ENCODE data around the gene PDAP1. TPM values are rescaled to one million over a fixed set of nuclear protein-coding genes. Genes with fewer than 3 reads are reported as not detected.

Gene PDAP1
- total and polyA plus RNA-seq, 9 of the 15 experiments (the other 6 are each of a cell fraction or from before 2014, with no cell fraction given): 10.2 to 315 (median 129) TPM

DNA sequence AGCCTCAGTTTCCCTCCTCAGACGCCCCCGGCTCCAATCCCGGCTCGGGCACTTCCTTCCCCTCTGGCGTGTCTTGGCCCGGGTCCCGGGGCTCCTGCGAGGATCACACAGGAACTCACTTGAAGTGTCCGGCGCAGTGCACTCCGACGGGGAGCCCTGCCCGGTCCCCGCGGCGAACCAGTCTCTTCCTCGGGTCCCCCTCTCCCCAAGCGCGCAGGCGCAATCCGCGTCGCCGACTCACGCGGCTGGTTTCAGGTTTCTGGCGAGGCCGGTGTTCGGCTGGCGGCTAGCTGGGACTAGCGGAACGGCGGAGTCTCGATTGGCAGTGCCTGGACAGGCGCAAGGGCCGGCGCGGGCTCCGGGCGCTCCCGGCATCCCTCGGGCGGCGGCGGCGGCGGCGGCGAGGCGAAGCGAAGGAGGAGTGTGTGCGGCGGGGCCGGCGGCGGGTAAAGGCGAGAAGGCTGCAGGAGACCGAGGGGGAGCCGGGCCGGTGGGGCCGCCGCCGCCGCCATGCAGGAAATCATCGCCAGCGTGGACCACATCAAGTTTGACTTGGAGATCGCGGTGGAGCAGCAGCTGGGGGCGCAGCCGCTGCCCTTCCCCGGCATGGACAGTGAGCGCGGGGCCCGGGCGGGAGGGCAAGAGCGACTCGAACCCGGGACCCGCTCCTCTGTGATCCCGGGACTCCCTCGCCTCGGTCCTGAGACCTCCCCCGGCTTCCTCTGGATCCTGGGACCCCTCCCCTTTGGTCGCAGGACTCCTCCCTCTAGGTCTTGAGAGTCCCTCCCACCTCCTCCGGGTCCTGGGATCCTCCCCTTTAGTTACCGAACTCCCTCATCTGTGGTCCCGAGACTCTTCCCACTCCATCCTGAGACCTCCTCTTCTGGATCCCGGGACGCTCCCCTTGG, 30.4 kb upstream of the PDAP1 start, which contains the start of the genes CPSF4 and PTCD1 (continued):
- TF ChIP-seq, protein P1, sequence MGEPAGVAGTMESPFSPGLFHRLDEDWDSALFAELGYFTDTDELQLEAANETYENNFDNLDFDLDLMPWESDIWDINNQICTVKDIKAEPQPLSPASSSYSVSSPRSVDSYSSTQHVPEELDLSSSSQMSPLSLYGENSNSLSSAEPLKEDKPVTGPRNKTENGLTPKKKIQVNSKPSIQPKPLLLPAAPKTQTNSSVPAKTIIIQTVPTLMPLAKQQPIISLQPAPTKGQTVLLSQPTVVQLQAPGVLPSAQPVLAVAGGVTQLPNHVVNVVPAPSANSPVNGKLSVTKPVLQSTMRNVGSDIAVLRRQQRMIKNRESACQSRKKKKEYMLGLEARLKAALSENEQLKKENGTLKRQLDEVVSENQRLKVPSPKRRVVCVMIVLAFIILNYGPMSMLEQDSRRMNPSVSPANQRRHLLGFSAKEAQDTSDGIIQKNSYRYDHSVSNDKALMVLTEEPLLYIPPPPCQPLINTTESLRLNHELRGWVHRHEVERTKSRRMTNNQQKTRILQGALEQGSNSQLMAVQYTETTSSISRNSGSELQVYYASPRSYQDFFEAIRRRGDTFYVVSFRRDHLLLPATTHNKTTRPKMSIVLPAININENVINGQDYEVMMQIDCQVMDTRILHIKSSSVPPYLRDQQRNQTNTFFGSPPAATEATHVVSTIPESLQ (CRISPR knock-in tag; IDR thresholded peaks at IDR 0.05): no peak; the same call in 1 of the 2 replicates
- TF ChIP-seq ZNF347 (CRISPR knock-in tag; IDR thresholded peaks at IDR 0.05; ENCODE audit: low read depth) (no peak), ATF1 (CRISPR knock-in tag; IDR thresholded peaks at IDR 0.05) (peak; percentile 23; the same call in 1 of the 2 replicates), ATF1 (tag; IDR thresholded peaks at IDR 0.05) (peak; percentile 83), ZNF785 (CRISPR knock-in tag; IDR thresholded peaks at IDR 0.05) (no peak), BACH1 (tag; IDR thresholded peaks at IDR 0.05) (no peak), ZNF174 (CRISPR knock-in tag; IDR thresholded peaks at IDR 0.05) (no peak), CBFA2T3 (IDR thresholded peaks at IDR 0.05) (no peak), CCAR2 (IDR thresholded peaks at IDR 0.05; ENCODE audit: low read depth, low read length) (no peak), SMAD3 (CRISPR knock-in tag; conservative IDR thresholded peaks at IDR 0.05) (no peak), ATF7 (IDR thresholded peaks at IDR 0.05) (peak; percentile 89), KLF1 (tag; IDR thresholded peaks at IDR 0.05) (no peak), HMG20B (CRISPR knock-in tag; IDR thresholded peaks at IDR 0.05) (no peak; the same call in 1 of the 2 replicates), PTRF (tag; IDR thresholded peaks at IDR 0.05) (no peak), ZNF316 (IDR thresholded peaks at IDR 0.05) (peak; percentile 33; the same call in 1 of the 2 replicates), RBM34 (IDR thresholded peaks at IDR 0.05; ENCODE audit: borderline replicate concordance, insufficient read depth, low read length) (no peak), EP400 (IDR thresholded peaks at IDR 0.05) (peak; percentile 91), ZNF551 (CRISPR knock-in tag; IDR thresholded peaks at IDR 0.05) (no peak), CBX8 (IDR thresholded peaks at IDR 0.05; ENCODE audit: borderline replicate concordance, extremely low read depth, low read depth, low read length, poor library complexity, severe bottlenecking) (no peak), FOXA1 (IDR thresholded peaks at IDR 0.05; ENCODE audit: borderline replicate concordance) (no peak), STAT5B (CRISPR knock-in tag; IDR thresholded peaks at IDR 0.05) (no peak), POLR3A (IDR thresholded peaks at IDR 0.05; ENCODE audit: borderline replicate concordance, extremely low read depth, insufficient read depth, insufficient read length) (no peak)
- TF ChIP-seq, protein P2, sequence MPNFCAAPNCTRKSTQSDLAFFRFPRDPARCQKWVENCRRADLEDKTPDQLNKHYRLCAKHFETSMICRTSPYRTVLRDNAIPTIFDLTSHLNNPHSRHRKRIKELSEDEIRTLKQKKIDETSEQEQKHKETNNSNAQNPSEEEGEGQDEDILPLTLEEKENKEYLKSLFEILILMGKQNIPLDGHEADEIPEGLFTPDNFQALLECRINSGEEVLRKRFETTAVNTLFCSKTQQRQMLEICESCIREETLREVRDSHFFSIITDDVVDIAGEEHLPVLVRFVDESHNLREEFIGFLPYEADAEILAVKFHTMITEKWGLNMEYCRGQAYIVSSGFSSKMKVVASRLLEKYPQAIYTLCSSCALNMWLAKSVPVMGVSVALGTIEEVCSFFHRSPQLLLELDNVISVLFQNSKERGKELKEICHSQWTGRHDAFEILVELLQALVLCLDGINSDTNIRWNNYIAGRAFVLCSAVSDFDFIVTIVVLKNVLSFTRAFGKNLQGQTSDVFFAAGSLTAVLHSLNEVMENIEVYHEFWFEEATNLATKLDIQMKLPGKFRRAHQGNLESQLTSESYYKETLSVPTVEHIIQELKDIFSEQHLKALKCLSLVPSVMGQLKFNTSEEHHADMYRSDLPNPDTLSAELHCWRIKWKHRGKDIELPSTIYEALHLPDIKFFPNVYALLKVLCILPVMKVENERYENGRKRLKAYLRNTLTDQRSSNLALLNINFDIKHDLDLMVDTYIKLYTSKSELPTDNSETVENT (CRISPR knock-in tag; IDR thresholded peaks at IDR 0.05): no peak
- TF ChIP-seq, protein P3, sequence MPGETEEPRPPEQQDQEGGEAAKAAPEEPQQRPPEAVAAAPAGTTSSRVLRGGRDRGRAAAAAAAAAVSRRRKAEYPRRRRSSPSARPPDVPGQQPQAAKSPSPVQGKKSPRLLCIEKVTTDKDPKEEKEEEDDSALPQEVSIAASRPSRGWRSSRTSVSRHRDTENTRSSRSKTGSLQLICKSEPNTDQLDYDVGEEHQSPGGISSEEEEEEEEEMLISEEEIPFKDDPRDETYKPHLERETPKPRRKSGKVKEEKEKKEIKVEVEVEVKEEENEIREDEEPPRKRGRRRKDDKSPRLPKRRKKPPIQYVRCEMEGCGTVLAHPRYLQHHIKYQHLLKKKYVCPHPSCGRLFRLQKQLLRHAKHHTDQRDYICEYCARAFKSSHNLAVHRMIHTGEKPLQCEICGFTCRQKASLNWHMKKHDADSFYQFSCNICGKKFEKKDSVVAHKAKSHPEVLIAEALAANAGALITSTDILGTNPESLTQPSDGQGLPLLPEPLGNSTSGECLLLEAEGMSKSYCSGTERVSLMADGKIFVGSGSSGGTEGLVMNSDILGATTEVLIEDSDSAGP (CRISPR knock-in tag; IDR thresholded peaks at IDR 0.05): no peak

All from K562 (cell line).